OCI-M2 (cell line): ENCODE results near the gene SYNGR1.

ENCODE experiments used
- DNase-seq: peaks from one replicate; lab custom pipeline; 2025; ENCODE audit not compliant: unreplicated experiment; lab: John Stamatoyannopoulos, UW

Gene SYNGR1

DNA sequence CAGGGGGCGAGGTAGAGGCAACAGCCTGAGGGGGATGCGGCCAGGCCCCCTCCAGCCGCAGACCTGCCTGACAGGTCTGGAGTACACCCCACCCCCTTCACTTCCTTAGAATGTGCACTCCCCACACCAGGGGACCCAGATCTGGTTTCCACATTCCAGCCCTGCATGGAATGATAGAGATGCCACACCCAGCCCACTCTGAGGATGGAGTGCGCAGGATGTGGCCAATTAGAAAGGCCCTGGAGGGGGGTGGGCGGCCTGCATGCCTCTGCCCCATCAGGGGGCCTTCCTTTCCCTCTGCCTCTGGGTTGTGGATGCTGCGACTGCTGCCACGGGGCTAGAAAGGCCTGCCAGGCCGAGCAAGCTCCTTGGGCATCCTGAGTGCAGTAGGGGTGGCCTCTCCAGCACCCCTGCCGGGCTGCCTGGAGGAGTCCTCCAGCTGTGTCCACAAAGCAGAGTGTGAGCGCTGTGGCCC, 78.8 kb downstream of the SYNGR1 start:
- DNase-seq: no peak

DNA sequence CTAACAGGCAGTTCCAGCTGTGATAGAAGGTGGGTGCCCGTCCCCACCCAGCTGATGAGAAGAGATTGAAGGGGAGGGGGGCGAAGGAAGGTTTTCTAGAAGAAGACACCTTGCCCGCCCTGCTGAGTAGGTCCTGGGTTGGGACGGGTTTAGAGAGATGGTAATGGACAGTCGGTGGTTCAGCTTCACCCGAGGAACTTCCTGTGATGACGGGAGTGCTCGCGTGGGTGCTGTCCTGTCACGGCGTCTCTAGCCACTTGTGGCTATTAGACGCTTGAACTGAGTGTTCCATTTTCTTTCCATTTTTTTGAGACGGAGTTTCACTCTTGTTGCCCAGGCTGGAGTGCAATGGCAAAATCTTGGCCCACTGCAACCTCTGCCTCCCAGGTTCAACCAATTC, 79.4 kb downstream of the SYNGR1 start:
- no peak for DNase-seq

DNA sequence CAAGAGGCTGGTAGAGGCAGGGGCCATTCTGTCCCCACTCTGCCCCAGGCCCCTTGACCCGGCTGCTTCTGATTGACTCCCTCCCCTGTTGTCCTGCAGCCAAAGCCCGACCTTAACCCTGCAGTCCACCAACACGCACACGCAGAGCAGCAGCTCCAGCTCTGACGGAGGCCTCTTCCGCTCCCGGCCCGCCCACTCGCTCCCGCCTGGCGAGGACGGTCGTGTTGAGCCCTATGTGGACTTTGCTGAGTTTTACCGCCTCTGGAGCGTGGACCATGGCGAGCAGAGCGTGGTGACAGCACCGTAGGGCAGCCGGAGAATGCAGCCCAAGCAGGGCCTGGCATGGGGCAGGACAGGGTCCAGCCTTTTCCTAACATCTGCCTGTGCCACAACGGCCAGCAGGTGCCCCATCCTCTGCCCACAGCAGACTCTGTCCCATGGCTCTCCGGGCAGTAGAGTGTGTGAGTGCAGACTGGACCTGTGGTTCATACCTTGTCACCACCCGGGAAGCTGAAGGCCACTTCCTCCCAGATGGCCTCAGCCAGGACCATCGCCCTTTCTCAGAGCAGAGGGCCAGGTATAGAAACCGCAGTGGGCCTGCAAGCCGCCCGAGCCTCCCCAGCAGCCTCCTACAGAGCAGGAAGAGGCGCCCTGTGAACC, 80.3 kb downstream of the SYNGR1 start:
- DNase-seq: no peak

DNA sequence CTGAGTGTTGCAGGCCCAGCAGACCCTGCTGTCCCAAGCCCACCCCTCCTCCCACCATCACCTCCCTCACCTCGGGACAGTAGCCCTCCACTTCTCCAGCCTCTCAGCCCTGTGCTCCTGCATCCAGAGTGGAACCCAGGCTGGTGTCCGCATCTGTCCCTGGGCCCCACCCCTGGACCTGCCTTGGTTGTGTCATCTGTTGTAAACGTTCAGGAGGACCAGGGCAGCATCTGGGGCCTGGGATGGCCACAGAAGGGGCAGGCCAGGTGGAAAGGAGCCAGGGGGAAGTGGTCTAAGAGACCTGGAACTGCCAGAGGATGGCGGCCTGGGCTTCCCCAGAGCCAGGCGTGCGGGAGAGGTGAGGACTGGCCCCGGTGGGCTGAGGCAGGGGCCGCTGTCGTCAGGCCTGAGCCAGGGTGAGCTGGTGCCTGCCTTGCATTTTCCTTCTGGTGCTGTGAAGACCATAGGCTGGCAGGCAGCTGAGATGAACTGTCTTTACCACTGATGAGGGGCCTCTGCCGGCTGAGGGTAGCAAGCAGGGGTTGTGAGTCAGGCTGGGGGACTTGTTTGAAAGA, 80.9 kb downstream of the SYNGR1 start:
- DNase-seq: no peak

DNA sequence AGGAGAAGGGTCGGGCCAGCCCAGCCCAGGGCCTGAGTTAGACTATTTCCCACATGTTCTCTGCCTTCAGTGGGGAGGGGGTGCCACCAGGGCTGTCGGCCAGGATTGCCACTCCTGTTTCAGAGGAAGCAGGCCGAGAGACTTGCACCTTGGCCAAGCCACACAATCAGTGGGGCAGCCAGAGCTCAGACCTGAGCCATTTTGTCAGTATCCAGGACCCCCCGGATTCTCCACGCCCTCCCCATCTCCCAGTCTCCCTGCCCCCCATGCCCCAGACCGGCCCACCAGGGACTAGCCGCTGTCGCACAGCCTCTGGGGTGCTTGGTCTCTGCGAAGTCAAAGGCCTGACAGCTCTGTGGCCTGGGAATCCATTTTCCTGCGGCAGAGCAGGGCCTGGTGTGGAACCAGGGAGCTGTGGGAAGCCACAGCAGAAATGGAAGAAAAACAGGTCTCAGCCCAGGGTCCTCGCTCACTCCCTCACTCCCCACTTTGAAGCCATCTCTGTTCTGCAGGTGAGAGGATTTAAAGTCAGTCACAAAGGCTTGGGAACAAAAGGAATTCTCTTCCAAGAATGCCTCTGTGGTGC, 81.5 kb downstream of the SYNGR1 start:
- DNase-seq: no peak

DNA sequence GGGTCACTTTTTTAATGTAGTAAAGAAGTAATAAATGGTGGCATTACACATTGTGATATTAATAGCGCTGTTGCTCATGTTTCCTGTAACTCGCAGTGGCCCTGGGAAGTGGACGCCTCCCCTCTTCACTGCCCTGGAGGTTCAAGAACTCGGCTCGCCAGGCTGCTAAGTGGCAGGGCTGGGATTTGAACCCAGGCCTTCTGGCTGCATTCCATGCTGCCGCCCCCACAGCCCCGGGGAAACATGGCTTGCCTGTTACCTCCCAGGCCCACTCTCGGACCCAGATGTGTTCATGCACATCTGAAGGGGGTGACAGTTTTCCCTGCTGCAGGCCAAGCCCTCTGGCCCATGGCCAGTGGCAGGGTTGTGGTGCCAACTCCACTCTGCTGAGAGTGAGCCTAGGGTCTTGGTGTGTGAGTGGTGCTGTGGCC, 82.0 kb downstream of the SYNGR1 start:
- DNase-seq: no peak

DNA sequence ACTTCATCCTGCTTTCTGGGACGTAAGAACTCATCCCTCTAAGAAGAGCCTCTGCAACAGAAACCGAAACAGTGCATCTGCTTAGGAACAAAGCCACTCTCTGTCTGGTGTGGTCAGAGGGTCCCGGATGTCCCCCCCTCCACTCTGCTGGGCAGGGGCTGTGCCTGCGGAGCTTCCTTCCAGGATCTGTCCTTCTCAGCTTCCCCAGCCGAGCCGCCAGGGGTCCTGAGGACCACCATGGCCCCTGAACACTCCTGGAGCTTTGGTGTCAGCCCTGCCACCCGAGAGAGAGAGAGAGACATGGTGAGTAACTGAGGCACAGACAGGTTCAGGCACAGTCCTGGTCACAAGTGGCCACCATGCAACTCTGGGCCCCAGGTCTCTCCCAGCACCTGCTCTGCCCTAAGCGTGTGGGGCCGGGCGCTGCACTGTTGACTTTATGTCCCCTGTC, 82.6 kb downstream of the SYNGR1 start:
- DNase-seq: no peak

DNA sequence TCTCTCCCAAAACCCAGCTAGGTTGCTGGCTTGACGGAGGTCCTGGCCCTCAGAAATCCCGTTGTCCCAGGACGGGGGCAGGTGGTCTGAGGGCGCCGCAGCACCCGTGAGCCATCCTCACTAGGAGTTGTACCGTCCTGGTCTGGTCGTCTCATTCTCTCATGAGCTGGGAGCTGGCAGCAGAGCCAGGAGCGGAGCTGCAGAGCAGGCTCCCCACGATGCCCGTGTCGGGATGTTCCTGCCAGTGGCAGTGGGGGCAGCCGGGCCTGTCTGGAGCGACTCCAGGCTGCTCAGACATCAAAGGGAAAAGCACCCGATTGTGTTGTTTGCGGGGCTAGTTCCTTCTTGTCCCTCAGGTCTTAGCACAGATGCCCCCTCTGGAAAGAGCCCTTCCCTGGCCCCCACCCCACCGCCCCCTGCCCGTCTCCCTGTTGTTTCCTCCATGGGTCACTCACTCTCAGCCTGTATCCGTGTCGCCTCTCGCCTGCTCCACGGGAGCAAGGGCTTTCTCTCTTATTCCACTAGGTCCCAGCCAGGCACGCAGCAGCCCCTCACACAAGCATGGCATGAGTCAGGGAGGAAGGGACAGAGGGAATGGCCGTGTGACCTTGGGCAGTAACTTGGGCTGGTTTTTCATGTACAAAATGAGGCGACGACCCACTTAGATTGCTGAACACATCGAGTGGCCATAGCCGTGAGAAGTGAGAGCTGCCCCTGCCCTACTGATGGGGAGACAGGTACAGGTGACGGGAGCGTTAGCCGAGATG, 83.9 kb downstream of the SYNGR1 start:
- no peak for DNase-seq

DNA sequence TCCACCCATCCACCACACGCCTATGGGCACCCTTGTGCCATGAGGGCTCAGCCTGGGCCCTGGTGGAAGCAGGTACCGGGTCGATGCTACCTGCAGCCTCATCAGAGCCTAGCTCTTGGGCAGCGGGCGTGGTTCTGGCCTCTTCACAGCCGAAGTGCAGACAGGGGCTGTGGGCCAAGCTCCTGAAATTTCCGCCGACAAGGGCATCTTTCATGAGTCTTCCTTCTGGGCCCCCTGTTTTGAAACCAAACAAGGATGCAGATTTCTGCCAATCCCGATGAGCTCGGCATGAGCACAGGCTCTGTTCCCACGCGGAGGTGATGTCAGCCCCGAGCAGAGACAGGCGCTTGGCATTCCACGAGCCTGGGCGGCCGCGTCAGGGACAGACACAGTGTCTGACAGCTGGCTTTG, 84.5 kb downstream of the SYNGR1 start:
- DNase-seq: no peak

DNA sequence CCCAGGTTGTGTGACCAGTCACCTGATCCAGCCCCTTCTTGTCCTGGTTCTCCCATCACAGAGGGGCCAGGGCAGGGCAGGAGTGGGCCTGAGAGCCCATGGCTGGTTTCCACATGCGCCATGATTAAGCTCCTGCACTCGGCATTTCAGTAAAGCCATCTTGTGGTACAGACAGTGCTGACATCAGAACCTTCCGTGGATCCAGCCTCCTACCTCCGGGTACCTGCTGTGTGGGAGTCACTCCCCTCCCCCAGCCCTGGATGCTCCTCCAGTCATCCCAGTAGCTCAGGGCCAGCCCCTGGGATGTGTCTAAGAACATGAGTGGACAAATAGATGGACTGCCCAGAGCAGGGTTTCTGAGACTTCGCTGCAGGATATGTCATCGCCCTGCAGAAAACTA, 84.9 kb downstream of the SYNGR1 start:
- DNase-seq: no peak
